Measurements from ENCODE around the gene SEMA3A. TPM values are rescaled to one million over a fixed set of nuclear protein-coding genes. Genes with fewer than 3 reads are reported as not detected.
A peak's percentile ranks its signal among the peaks of the same experiment; 100 is the strongest.

SEMA3A gene
- total RNA-seq, 1 donor from 2014 or later: 77.1 TPM

DNA sequence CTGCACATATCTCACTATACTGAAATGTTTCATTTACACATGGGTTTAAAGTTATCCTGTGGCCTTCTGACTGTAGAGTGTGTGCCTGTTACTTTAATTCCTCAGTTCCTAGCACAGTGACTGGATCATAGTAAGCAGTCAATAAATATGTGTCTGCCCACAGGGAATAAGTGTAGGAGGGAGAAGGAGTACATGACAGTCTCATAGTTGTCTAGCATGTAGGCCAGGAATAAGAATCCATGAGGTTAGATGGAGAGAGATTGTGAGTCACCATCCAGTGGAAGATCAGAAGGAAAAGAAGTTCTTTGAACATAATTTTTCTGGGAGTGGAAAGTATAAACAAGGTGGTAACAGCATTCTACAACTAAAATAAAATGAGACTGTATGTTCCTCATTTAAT, 36.6 kb upstream of the SEMA3A start:
- TF ChIP-seq CTCF (conservative IDR thresholded peaks at IDR 0.05): no peak
- DNase-seq (ENCODE audit: extremely low spot score, unreplicated experiment): no peak
- H3K4me1 Mint-ChIP-seq (ENCODE audit: unreplicated experiment): peaks cover 10% of the 10 kb centered on the region
- H3K27me3 Mint-ChIP-seq: no peaks in the 10 kb centered on the region
- peaks cover 5% of the 10 kb centered on the region for H3K9me3 Mint-ChIP-seq
- peak overlapping the region; percentile 5 for H3K27ac Mint-ChIP-seq
- no peak overlapping the region for H3K4me3 Mint-ChIP-seq
- peaks cover 4% of the 10 kb centered on the region for H3K36me3 Mint-ChIP-seq

DNA sequence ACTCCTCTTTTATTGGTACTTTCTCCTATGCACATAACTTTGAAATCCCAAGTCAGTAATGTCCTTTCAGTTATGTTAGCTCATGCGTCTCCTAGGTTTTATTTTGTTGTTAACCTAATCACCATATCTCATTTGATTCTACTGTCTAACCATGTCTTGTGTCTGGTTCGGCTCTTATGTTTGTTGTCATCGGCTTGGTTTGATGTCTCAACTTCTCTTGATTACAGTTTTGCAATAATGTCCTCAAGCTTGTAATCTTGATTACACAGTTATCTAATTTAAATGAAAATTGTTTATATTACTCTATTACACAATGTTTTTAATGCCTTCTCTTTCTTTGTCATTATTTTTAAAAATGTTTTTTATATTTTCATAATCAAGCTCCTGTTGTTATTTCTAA, 35.9 kb upstream of the SEMA3A start:
- peaks cover 5% of the 10 kb centered on the region for H3K9me3 Mint-ChIP-seq
- H3K4me3 Mint-ChIP-seq: no peak overlapping the region
- peaks cover 13% of the 10 kb centered on the region for H3K4me1 Mint-ChIP-seq (ENCODE audit: unreplicated experiment)
- peaks cover 4% of the 10 kb centered on the region for H3K36me3 Mint-ChIP-seq
- no peak for DNase-seq (ENCODE audit: extremely low spot score, unreplicated experiment)
- H3K27ac Mint-ChIP-seq: no peak overlapping the region
- no peaks in the 10 kb centered on the region for H3K27me3 Mint-ChIP-seq
- TF ChIP-seq CTCF (conservative IDR thresholded peaks at IDR 0.05): no peak

DNA sequence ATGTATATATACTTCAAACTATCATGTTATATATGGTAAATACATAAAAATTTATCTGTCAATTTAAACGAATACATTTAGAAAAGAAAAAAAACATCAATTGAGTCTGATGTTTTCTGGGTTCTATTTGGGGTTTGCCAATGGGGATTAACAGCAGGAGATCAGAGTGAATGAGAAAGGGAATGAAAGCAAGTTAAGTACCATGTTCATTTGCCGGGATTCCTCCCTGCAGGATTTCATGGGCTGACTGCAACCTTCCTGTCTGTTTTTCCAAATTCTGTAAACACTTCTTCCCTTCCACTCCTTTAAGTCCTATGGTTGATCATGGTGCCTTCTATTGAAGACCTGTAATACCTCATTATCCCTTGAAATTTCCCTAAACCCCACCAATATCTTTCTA, 33.9 kb upstream of the SEMA3A start:
- DNase-seq (ENCODE audit: extremely low spot score, unreplicated experiment): no peak
- TF ChIP-seq CTCF (conservative IDR thresholded peaks at IDR 0.05): no peak
- Mint-ChIP-seq H3K27me3 (no peaks in the 10 kb centered on the region), H3K27ac (no peak overlapping the region), H3K4me3 (no peak overlapping the region), H3K9me3 (peaks cover 5% of the 10 kb centered on the region), H3K36me3 (peaks cover 4% of the 10 kb centered on the region), H3K4me1 (ENCODE audit: unreplicated experiment) (peaks cover 22% of the 10 kb centered on the region)

DNA sequence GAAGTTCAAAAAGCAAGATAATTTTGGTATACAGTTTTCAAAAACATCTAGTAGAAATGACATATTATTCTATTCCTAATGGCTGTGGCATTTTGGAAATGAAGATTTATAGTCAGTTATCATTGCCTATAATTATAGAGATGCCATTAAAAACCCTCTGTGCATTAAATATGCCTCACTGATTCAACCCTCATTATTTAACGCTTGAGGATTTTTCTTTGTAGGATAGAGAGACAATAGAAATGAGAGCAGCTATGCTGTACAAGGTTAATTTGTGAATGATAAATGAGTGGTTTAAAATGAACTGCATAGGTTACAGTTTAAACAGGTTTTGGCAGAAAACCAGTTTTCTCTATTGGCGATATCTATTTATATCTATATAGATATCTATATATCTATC, 32.2 kb upstream of the SEMA3A start:
- no peak for TF ChIP-seq CTCF (conservative IDR thresholded peaks at IDR 0.05)
- Mint-ChIP-seq H3K9me3 (peaks cover 5% of the 10 kb centered on the region), H3K27ac (no peak overlapping the region)

DNA sequence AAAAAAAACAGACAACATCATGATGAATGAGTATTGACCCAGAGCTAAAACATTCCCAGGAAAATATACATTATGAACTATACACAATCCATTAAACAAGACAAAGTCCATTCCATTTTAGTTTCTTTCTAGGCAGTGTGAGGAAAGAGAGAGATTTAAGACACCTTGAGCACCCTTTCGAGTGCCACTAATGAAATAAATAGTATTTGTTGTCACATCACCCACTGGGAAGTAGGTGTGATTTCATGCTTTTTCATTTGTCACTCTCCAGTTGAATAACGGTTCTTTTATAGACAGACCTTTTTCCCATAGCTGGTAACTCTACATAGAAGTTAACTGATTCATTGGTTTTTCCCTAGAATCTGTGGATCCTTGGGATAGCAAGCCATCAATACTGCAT, 29.9 kb upstream of the SEMA3A start:
- H3K9me3 Mint-ChIP-seq: peaks cover 9% of the 10 kb centered on the region
- H3K27ac Mint-ChIP-seq: no peak overlapping the region
- H3K36me3 Mint-ChIP-seq: peaks cover 7% of the 10 kb centered on the region
- peaks cover 12% of the 10 kb centered on the region for H3K4me1 Mint-ChIP-seq (ENCODE audit: unreplicated experiment)
- no peaks in the 10 kb centered on the region for H3K27me3 Mint-ChIP-seq
- DNase-seq (ENCODE audit: extremely low spot score, unreplicated experiment): no peak
- H3K4me3 Mint-ChIP-seq: no peak overlapping the region
- TF ChIP-seq CTCF (conservative IDR thresholded peaks at IDR 0.05): no peak

More for the DNA sequence above, 32.2 kb upstream of the SEMA3A start:
- Mint-ChIP-seq H3K36me3 (peaks cover 4% of the 10 kb centered on the region), H3K27me3 (no peaks in the 10 kb centered on the region), H3K4me3 (no peak overlapping the region), H3K4me1 (ENCODE audit: unreplicated experiment) (peaks cover 21% of the 10 kb centered on the region)
- no peak for DNase-seq (ENCODE audit: extremely low spot score, unreplicated experiment)

GRCh38 chr7:84219310-84219709, 24.7 kb upstream of the SEMA3A start:
- no peak for DNase-seq (ENCODE audit: extremely low spot score, unreplicated experiment)
- Mint-ChIP-seq H3K36me3 (peaks cover 3% of the 10 kb centered on the region), H3K27ac (no peak overlapping the region), H3K4me3 (no peak overlapping the region), H3K27me3 (no peaks in the 10 kb centered on the region), H3K4me1 (ENCODE audit: unreplicated experiment) (peaks cover 1% of the 10 kb centered on the region), H3K9me3 (peaks cover 5% of the 10 kb centered on the region)
- no peak for TF ChIP-seq CTCF (conservative IDR thresholded peaks at IDR 0.05)

Measured in type B pancreatic cell (in vitro differentiated cells).